Skeletal muscle tissue (tissue), 4 donors: Measurements from ENCODE around the gene WAPL. TPM values are rescaled to one million over a fixed set of nuclear protein-coding genes. Genes with fewer than 3 reads are reported as not detected.
"Not testable (repeated sequence)": the region's sequence is repeated elsewhere in the genome, so short reads cannot be mapped to it uniquely, and the experiment has no call there.

Experiments
- H3K27ac ChIP-seq: one replicate; pipeline ENCODE4 v1.7.0; 2013; ENCODE audit warnings: mild to moderate bottlenecking, low read depth, low read length, inconsistent platforms
- H3K27me3 ChIP-seq, 3 donors: one replicate each; pipeline ENCODE4 v1.7.0; 2013; ENCODE audit warnings: low read length in 3 of 3; ENCODE audit not compliant: control insufficient read depth in 3 of 3, insufficient read depth in 3 of 3
- H3K36me3 ChIP-seq, 3 donors: one replicate each; pipeline ENCODE4 v1.7.0; 2013; ENCODE audit warnings: low read length in 3 of 3; ENCODE audit not compliant: control insufficient read depth in 3 of 3, insufficient read depth in 3 of 3
- H3K4me1 ChIP-seq, 3 donors: one replicate each; pipeline ENCODE4 v1.7.0; 2013; ENCODE audit warnings: low read length in 3 of 3, mild to moderate bottlenecking in 3 of 3; ENCODE audit not compliant: control insufficient read depth in 3 of 3, insufficient read depth in 3 of 3
- H3K4me3 ChIP-seq, 3 donors: one replicate each; pipeline ENCODE4 v1.7.0; 2013; ENCODE audit warnings: low read length in 3 of 3
- H3K9ac ChIP-seq, 3 donors: one replicate each; pipeline ENCODE4 v1.7.0; 2013; ENCODE audit warnings: low read length in 3 of 3, mild to moderate bottlenecking in 3 of 3, moderate library complexity in 2 of 3, low read depth in 1 of 3
- H3K9me3 ChIP-seq, 3 donors: one replicate each; pipeline ENCODE4 v1.7.0; 2013; ENCODE audit warnings: low read length in 3 of 3; ENCODE audit not compliant: control insufficient read depth in 3 of 3
- total RNA-seq: library from RNA; depleted of rRNA; stranded (reverse); fragments of >200 nt; gene quantifications from one replicate; pipeline ENCODE4 v1.2.3, GENCODE V29; 2014
- donor health status: Osteomylitis.

Gene WAPL
- total RNA-seq, 1 donor from 2014 or later: 45.4 TPM

DNA sequence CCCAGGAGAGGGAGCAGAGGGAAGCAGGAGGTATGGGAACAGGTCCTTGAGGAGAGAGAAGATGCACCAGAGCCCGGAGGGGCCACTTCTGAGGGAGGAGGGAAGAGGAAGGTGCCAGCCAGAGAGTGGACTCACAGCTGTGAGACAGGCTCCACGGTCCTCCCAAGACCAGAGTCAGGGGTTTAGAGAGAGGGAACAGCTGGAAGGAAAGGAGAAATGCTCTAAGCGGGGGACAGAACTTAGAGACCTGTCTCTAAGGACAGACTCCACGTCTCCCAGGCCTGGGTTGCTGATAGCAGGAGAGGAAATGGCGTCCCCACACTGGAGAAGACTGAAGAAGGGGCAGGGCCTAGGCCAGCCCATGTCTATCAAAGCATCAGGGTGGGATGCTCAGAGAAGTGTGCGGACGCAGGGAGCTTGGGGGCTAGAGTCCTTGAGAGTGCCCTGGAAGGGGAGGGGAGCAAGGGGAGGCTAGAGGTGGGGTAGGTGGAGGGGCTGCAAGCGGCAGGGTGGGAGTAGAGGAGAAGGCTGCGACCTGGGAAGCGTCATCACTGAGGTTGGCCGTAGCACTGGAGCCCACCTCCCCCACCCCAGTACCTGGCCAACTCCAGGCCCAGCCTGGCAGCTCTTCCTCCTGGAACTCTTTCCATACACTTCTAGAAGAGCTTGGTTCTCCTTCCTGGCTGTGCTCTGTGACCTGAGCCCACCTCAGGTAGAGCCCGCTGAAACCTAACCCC is 129.4 kb downstream of the WAPL start:
- no peak overlapping the region for H3K9ac ChIP-seq
- H3K9me3 ChIP-seq: no peaks in the 10 kb centered on the region
- no peak overlapping the region for H3K27ac ChIP-seq
- peaks cover 0 to 3% (median 0%) of the 10 kb centered on the region in 3 donors for H3K4me1 ChIP-seq
- no peak overlapping the region for H3K4me3 ChIP-seq
- peaks cover 27 to 42% (median 42%) of the 10 kb centered on the region in 3 donors for H3K27me3 ChIP-seq
- H3K36me3 ChIP-seq: no peaks in the 10 kb centered on the region

DNA sequence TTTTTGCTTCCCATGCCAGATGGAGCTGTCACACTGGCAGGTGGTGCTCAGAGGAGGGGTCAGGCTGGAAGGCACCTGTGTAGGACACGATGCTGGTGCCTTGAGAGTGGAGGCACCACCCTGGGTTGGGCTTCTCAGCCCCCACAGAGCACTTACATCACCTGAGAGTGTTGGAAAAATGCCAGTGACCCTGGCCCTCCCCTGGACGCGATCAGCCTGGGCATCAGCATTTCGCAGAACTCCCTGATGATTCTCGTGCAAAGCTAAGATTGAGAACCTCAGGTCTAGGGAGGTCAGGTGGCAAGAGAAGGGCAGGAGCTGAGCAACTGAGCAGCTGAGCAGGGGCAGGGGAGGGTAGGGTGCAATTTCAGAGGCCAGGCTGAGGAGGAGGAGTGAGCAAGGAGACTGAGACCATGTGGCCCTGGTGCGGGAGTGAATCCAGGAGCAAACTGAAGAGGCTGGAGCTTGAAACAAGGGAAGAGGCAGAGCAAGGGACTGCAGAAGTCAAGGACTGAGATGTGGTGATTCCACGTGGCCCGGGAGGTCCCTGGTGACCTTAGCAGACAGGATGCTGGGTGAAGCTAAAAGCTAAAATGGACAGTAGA is 130.3 kb downstream of the WAPL start:
- H3K27me3 ChIP-seq: peaks cover 28 to 48% (median 45%) of the 10 kb centered on the region in 3 donors
- no peak overlapping the region for H3K9ac ChIP-seq
- no peak overlapping the region for H3K27ac ChIP-seq
- no peak overlapping the region for H3K4me3 ChIP-seq
- H3K36me3 ChIP-seq: no peaks in the 10 kb centered on the region
- no peaks in the 10 kb centered on the region for H3K9me3 ChIP-seq
- H3K4me1 ChIP-seq: peaks cover 0 to 3% (median 0%) of the 10 kb centered on the region in 3 donors

DNA sequence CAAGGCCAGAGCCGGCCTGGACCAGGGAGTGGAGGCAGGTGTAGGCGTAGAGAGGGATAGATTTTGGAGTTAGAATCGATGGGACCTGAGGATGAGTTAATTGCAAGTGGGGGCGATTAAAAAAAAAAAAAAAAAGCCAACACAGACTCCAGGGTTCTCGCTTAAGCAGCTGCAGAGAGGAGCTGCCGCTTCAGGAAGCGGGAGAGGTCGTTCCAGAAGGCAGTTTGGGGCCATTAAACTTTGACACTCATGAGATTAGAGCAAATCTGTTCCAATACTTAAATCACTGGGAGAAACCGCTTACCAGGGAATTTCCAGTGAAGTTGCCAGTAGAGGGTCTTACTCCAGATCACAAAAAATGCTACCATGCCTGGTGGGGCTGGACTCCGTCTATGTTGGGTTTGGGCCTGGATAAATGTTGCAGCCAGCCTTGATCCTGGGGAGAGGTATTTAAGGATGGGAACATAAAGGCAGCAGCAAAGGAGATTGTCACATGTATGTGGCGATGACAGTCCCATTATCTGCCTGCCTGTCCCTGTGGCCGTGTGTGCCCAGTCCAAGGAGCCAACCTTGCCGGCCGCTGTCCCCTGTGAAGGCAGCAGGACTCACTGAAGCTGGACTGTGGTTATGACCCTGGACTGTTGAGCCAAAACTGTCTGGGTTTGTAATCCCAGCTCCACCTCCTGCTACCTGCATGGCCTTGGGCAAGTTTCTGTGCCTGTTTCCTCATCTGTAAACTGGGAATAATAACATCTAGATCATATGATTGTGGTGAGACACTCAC is 131.1 kb downstream of the WAPL start:
- Histone ChIP-seq H3K9me3 (no peaks in the 10 kb centered on the region), H3K27me3 (peaks cover 28 to 48% (median 45%) of the 10 kb centered on the region in 3 donors), H3K27ac (no peak overlapping the region), H3K9ac (no peak overlapping the region), H3K4me3 (no peak overlapping the region), H3K36me3 (no peaks in the 10 kb centered on the region), H3K4me1 (peaks cover 0 to 3% (median 0%) of the 10 kb centered on the region in 3 donors)

DNA sequence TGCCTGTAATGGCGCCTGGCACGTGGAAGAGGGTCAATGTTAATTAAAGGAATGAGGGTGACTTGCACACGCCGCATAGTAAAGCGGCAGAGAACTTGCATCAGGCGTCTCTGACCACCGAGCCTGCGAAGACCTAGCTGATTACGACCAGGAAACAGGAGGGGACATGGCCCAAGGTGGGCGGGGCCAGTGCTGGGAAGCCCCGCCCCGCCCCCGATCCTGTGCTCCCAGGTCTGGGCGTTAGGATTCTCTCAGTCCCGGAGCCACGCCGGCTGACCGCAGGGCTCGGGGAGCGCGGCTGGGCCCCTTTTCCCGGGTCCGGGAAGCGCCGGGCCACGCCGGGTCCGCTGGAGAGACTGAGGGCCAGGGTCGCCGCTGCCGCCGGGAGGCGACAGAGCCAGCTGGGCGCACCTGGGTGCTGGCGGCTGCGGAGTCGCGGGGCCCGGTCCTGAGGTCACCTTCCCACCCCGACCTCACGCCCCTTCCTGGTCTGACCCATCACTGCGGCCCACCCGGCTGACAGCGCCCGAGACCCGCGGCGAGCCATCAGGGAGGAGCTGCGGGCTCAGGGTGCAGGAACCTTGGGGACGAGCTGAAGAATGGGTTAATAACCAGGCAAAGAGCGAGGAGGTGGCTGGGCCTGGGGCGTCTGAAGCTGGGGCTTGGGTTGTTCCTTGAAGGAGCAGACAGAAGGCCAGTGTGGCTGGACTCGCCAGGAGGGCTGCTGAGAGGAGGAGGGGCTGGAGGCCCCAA is 132.0 kb downstream of the WAPL start:
- Histone ChIP-seq H3K27me3 (peaks cover 28 to 48% (median 45%) of the 10 kb centered on the region in 3 donors), H3K9ac (no peak overlapping the region), H3K27ac (no peak overlapping the region), H3K9me3 (no peaks in the 10 kb centered on the region), H3K36me3 (no peaks in the 10 kb centered on the region), H3K4me1 (peaks cover 0 to 3% (median 0%) of the 10 kb centered on the region in 3 donors), H3K4me3 (peak overlapping the region; percentile 13 to 43 (median 29))

DNA sequence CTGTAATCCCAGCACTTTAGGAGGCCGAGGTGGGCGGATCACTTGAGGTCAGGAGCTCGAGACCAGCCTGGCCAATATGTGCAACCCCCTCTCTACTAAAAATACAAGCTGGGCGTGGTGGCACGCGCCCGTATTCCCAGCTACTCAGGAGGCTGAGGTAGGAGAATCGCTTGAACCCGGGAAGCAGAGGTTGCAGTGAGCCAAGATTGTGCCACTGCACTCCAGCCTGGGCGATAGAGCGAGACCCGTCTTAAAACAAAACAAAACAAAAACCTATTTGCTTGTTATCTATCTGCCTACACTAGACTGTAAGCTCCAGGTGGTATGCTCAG is 132.5 kb downstream of the WAPL start:
- H3K4me1 ChIP-seq, H3K27ac ChIP-seq, H3K9ac ChIP-seq, H3K36me3 ChIP-seq, H3K9me3 ChIP-seq: not testable (repeated sequence)
- Histone ChIP-seq H3K27me3 (peaks cover 28 to 48% (median 45%) of the 10 kb centered on the region in 3 donors), H3K4me3 (peak overlapping the region; percentile 13 to 43 (median 29))

DNA sequence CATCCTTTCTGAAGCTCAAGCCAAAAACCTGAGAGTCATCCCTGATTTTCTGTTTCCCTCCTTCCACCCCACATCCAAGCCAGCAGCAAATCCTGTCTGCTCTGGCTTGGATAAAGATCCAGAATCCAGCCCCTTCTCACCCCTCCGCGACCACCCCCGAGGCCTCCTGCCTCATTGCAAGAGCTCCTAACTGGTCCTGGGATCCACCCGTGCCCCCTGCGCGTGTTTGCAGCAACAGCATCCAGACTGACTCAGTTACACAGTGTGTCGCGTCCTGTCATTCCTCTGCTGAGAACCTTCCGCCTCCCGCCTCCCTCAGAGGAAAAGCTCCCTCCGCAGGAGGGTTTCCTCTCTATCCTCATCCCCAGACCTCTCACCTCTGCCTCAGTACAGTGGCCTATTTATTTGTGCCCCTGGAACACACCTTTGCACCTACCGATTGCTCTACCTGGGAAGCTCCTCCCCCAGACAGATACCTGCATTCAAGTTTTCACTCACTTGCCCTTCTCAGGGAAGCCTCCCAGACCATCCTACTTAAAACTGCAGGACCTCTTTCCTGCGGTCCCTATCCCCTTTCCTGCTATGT is 133.4 kb downstream of the WAPL start:
- Histone ChIP-seq H3K36me3 (no peaks in the 10 kb centered on the region), H3K9me3 (no peaks in the 10 kb centered on the region), H3K4me3 (no peak overlapping the region), H3K9ac (no peak overlapping the region), H3K4me1 (peaks cover 0 to 3% (median 0%) of the 10 kb centered on the region in 3 donors), H3K27ac (no peak overlapping the region), H3K27me3 (peaks cover 28 to 48% (median 42%) of the 10 kb centered on the region in 3 donors)

DNA sequence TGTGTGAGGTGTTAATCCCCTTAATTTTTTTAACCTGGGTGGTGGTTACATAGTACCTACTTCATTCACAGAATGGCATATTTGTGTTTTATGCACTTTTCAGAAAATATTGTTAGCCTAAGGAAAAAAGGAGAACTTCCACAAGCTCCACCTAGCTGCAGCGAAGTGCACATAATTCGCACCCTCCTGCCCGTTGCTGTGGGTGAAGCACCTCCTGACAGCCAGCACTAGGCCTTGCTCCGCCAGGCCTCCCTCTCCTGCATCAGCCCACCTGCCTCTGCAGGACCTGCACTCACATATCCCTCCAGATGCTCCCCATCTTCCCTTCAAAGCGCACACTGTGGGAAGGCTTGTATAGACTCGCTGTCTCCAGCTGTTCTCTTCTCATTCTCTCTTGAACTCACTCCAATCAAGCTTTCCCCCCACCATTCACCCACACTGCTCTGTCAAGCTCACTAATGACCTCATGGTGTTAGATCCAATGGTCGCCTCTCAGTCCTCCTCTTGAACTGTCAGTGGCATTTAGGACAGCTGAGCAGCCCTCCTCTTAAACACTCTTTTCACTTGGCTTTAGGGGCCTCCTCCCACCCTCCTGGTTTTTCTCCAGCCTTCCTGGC is 134.3 kb downstream of the WAPL start:
- H3K27ac ChIP-seq: no peak overlapping the region
- H3K36me3 ChIP-seq: no peaks in the 10 kb centered on the region
- peaks cover 28 to 43% (median 39%) of the 10 kb centered on the region in 3 donors for H3K27me3 ChIP-seq
- no peaks in the 10 kb centered on the region for H3K9me3 ChIP-seq
- H3K9ac ChIP-seq: no peak overlapping the region
- H3K4me1 ChIP-seq: peaks cover 0 to 3% (median 0%) of the 10 kb centered on the region in 3 donors
- H3K4me3 ChIP-seq: no peak overlapping the region

DNA sequence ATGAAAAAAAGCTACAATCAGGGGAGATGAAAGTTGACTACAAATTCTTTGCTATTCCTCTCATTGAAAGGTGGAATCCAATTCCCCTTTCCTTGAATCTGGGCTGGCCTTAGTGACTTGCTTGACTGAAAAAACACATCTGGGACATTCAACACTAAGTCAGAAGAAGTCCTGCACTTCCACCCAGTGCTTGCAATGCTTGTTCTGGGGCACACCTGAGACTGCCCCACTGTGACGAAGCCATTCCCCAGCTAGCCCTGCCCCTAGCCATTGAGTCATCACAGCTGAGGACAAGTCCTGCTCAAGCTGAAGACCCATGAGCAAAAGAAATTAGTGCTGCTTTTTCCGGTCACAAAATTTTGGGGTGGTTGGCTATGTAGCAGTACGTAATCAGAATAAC is 135.8 kb downstream of the WAPL start:
- Histone ChIP-seq H3K4me1 (peaks cover 0 to 3% (median 0%) of the 10 kb centered on the region in 3 donors), H3K9me3 (no peaks in the 10 kb centered on the region), H3K36me3 (no peaks in the 10 kb centered on the region), H3K27me3 (peaks cover 19 to 36% (median 33%) of the 10 kb centered on the region in 3 donors), H3K9ac (no peak overlapping the region), H3K27ac (no peak overlapping the region), H3K4me3 (no peak overlapping the region)
